SU-DHL-6 (cell line): ENCODE data around the gene TTC16.

Source experiments
- CTCF ChIP-seq: fragments of 200-600 bp; sonication (generic); IDR thresholded peaks from one replicate; pipeline ENCODE4 v1.5.1; 2017; ENCODE audit warnings: antibody characterized with exemption, mild to moderate bottlenecking, low read length, moderate library complexity; ENCODE audit not compliant: insufficient read depth, poor library complexity, severe bottlenecking
- EZH2phosphoT487 ChIP-seq: fragments of 200-600 bp; sonication (generic), shearing (Covaris generic); conservative IDR thresholded peaks from 2 replicates; pipeline ENCODE4 v1.6.1; 2018; ENCODE audit warnings: mild to moderate bottlenecking, antibody characterized with exemption, low read length, moderate library complexity, mixed read lengths

- no peak for TF ChIP-seq CTCF
- no peak for TF ChIP-seq EZH2phosphoT487
Observed at GRCh38 chr9:127742435-127743088, 26.7 kb downstream of the TTC16 start.
